MM.1S (cell line): ENCODE results near the gene PGLYRP3.

Source experiments
- DNase-seq: peaks from one replicate; pipeline ENCODE4 v3.0.0-alpha.2; 2015
- H2AFZ ChIP-seq: fragments of 300-600 bp; sonication (generic); 2 replicates; pipeline ENCODE4 v1.6.0; 2016; ENCODE audit warnings: antibody characterized with exemption, low read length
- H3F3A ChIP-seq: fragments of 300-600 bp; sonication (generic); 2 replicates; pipeline ENCODE4 v1.6.1; 2016; ENCODE audit warnings: mild to moderate bottlenecking, antibody characterized with exemption, low read length, moderate library complexity, mixed read lengths; ENCODE audit not compliant: insufficient read depth
- H3K27ac ChIP-seq: fragments of 300-600 bp; sonication (generic); 2 replicates; pipeline ENCODE4 v1.5.1; 2016; ENCODE audit warnings: mild to moderate bottlenecking, low read length
- H3K27me3 ChIP-seq: fragments of 300-600 bp; sonication (generic); replicated peaks from 2 replicates; pipeline ENCODE4 v1.6.0; 2016; ENCODE audit warnings: low read length; ENCODE audit not compliant: insufficient read depth
- H3K36me3 ChIP-seq: fragments of 300-600 bp; sonication (generic); replicated peaks from 2 replicates; pipeline ENCODE4 v1.6.1; 2016; ENCODE audit warnings: mild to moderate bottlenecking, low read length, mixed read lengths; ENCODE audit not compliant: insufficient read depth
- H3K4me1 ChIP-seq: fragments of 300-600 bp; sonication (generic); 2 replicates; pipeline ENCODE4 v1.6.1; 2016; ENCODE audit warnings: low read length, mixed read lengths
- H3K4me2 ChIP-seq: fragments of 300-600 bp; sonication (generic); 2 replicates; pipeline ENCODE4 v1.6.0; 2016; ENCODE audit warnings: low read depth, low read length
- H3K4me3 ChIP-seq: fragments of 300-600 bp; sonication (generic); 2 replicates; pipeline ENCODE4 v1.5.1; 2016; ENCODE audit warnings: low read length, mixed read lengths
- H3K79me2 ChIP-seq: fragments of 300-600 bp; sonication (generic); 2 replicates; pipeline ENCODE4 v1.6.1; 2016; ENCODE audit warnings: mixed run types, low read length, mixed read lengths
- H3K9ac ChIP-seq: fragments of 300-600 bp; sonication (generic); 2 replicates; pipeline ENCODE4 v1.6.1; 2016; ENCODE audit warnings: low read length, mixed read lengths
- H3K9me2 ChIP-seq: fragments of 300-600 bp; sonication (generic); replicated peaks from 2 replicates; pipeline ENCODE4 v1.6.1; 2016; ENCODE audit warnings: mild to moderate bottlenecking, low read length, mixed read lengths; ENCODE audit not compliant: insufficient read depth
- H3K9me3 ChIP-seq: fragments of 300-600 bp; sonication (generic); replicated peaks from 2 replicates; pipeline ENCODE4 v1.6.1; 2016; ENCODE audit warnings: mild to moderate bottlenecking, low read length, mixed read lengths; ENCODE audit not compliant: insufficient read depth
- H4K20me1 ChIP-seq: fragments of 300-600 bp; sonication (generic); 2 replicates; pipeline ENCODE4 v1.6.1; 2016; ENCODE audit warnings: mild to moderate bottlenecking, low read length, moderate library complexity, mixed read lengths; ENCODE audit not compliant: insufficient read depth
- CTCF ChIP-seq: fragments of 300-600 bp; sonication (generic); IDR thresholded peaks from 2 replicates; pipeline ENCODE4 v1.5.1; 2016; ENCODE audit warnings: antibody characterized with exemption, low read length, mixed read lengths
- EZH2 ChIP-seq: fragments of 300-600 bp; sonication (generic); optimal IDR thresholded peaks from 2 replicates; pipeline ENCODE3; 2017; ENCODE audit warnings: low read depth, mild to moderate bottlenecking, antibody characterized with exemption, low read length, mixed read lengths
- EZH2phosphoT487 ChIP-seq: fragments of 300-600 bp; sonication (generic); IDR thresholded peaks from 2 replicates; pipeline ENCODE4 v1.6.1; 2018; ENCODE audit warnings: antibody characterized with exemption, low read length

PGLYRP3 gene

GRCh38 chr1:153292185-153292584, 20.6 kb downstream of the PGLYRP3 start:
- H2AFZ ChIP-seq: no peak overlapping the region
- no peaks in the 10 kb centered on the region for H3F3A ChIP-seq
- H3K27ac ChIP-seq: no peak overlapping the region
- no peak overlapping the region for H3K9ac ChIP-seq
- no peak overlapping the region for H3K4me3 ChIP-seq
- no peaks in the 10 kb centered on the region for H3K4me1 ChIP-seq
- no peaks in the 10 kb centered on the region for H3K36me3 ChIP-seq
- no peaks in the 10 kb centered on the region for H3K27me3 ChIP-seq
- no peaks in the 10 kb centered on the region for H4K20me1 ChIP-seq
- no peaks in the 10 kb centered on the region for H3K9me3 ChIP-seq
- DNase-seq: no peak
- no peaks in the 10 kb centered on the region for H3K79me2 ChIP-seq
- TF ChIP-seq CTCF (no peak), EZH2 (no peak), EZH2phosphoT487 (no peak)
- no peaks in the 10 kb centered on the region for H3K9me2 ChIP-seq
- no peak overlapping the region for H3K4me2 ChIP-seq

GRCh38 chr1:153291514-153291913, 21.2 kb downstream of the PGLYRP3 start:
- no peak for DNase-seq
- H3K9me3 ChIP-seq: no peaks in the 10 kb centered on the region
- no peak overlapping the region for H3K27ac ChIP-seq
- H3K9me2 ChIP-seq: no peaks in the 10 kb centered on the region
- H3K27me3 ChIP-seq: no peaks in the 10 kb centered on the region
- no peak overlapping the region for H3K4me3 ChIP-seq
- H3K4me2 ChIP-seq: no peak overlapping the region
- H3K36me3 ChIP-seq: no peaks in the 10 kb centered on the region
- H3K9ac ChIP-seq: no peak overlapping the region
- no peaks in the 10 kb centered on the region for H3F3A ChIP-seq
- no peaks in the 10 kb centered on the region for H3K79me2 ChIP-seq
- no peak overlapping the region for H2AFZ ChIP-seq
- no peak for TF ChIP-seq EZH2phosphoT487
- TF ChIP-seq EZH2: no peak
- TF ChIP-seq CTCF: no peak
- no peaks in the 10 kb centered on the region for H3K4me1 ChIP-seq
- no peaks in the 10 kb centered on the region for H4K20me1 ChIP-seq

DNA sequence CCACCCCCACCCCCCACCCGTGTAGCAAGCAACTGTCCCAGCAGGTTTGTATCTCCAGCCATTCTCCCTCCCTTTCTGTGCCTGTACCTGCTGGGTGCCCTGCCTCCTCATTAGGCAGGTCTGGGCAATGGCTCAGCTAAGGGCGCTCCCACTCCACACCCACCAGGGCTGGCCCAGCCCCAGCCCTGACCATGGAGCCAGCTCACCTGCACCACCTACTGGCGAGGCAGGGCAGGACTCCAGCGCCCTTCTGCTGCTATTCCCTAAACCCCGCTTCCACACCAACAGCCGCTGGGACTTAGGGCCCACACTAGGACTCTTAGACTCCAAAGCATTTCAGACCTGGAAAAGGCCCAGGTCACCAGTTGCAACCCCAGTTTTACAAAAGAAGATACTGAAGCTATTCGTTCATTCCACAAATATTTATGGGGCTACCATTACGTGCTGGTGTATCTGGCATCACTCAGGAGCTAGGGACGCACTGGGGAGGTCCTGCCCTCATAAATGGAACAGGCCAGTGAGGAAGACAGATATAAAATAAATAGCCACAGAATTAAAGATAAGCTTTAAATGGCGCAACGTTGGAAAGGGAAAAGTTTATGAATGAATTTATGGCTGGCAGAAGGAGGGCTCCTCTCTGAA, 24.0 kb downstream of the PGLYRP3 start:
- no peak for TF ChIP-seq EZH2
- TF ChIP-seq CTCF: peak; percentile 79

More for the DNA sequence above, 24.0 kb downstream of the PGLYRP3 start:
- Histone ChIP-seq H3K4me1 (no peaks in the 10 kb centered on the region), H3K9ac (no peak overlapping the region), H3K9me3 (no peaks in the 10 kb centered on the region), H3K4me2 (no peak overlapping the region), H3K36me3 (no peaks in the 10 kb centered on the region), H3K9me2 (no peaks in the 10 kb centered on the region), H4K20me1 (no peaks in the 10 kb centered on the region), H3K27ac (no peak overlapping the region), H2AFZ (no peak overlapping the region), H3F3A (no peaks in the 10 kb centered on the region), H3K4me3 (no peak overlapping the region), H3K27me3 (no peaks in the 10 kb centered on the region), H3K79me2 (no peaks in the 10 kb centered on the region)
- DNase-seq: no peak
